Activated CD4-positive, alpha-beta T cell treated with anti-CD3 and anti-CD28 coated beads, Interleukin-2, amount 50 U/mL, for 16 hours (primary cell): Measurements from ENCODE around the gene BEST1.

Experiments used
- DNase-seq: peaks from one replicate; pipeline ENCODE4 v3.0.0-alpha.2; 2020

Gene BEST1

DNA sequence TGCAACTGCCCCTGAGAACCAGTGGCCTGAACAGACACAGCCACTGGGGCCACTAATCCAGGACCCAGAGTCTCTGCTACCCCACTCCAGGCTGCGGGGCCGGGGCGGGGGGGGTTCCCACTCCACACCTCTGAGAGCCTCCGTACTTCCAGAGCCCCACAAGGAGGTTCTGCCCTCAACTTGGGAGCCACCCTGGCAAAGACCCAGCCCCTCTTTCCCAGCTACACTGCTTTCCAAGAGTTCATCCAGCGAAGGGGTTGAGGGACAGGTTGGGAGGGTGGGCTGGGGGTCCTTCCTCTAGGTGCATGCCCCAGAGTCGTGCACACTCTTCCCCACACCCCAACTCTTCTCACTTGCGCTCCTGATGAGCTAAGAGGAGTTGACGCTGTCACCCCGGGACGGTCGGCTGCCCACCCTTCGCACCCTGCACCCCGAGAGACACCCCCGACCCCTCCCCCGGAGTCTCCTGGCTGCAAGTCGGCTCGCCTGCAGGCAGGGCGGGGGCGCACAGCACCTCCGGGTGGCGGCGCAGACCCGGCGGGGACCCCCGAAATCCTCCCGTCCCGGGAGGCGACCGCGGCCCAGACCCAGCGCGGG is 33.3 kb upstream of the BEST1 start:
- DNase-seq = no peak

GRCh38 chr11:61917334-61918109 is 32.6 kb upstream of the BEST1 start, which contains the start of gene RAB3IL1:
Gene RAB3IL1 (minus strand): TSS chr11:61917566. CDS start chr11:61917367, 199 bp downstream.
- no peak for DNase-seq

DNA sequence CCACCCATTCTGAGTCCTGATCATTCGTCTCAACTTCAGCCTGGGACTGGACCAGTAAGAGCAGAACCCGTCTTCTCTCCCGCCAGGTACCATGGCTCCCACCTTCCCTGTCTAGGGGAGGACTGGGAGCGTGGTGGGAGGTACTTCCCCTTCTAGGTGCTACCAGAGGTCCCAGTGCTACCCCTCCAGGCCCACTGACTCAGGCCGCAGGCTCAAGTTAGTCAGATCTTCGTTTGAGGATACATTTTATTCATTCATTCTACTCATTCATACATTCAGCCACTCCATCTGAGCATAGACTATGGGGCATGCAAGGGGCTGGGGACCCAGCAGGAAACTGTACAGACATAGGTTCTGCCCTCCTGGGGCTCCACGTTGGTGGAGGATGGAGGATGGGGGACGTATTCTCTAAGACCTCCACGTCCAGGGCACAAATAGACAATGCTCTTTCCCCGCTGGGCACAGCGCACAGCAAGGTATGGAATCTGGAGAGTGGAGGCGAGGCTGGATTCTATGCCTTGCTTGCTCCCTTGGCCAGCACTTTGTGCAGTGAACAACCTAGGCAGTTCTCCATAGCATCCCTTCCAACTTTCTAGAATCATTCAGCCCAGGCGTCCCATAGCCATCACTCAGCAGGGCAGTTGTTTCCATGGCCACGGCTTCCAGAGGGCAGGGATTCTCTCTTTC is 31.8 kb upstream of the BEST1 start:
- DNase-seq = no peak

DNA sequence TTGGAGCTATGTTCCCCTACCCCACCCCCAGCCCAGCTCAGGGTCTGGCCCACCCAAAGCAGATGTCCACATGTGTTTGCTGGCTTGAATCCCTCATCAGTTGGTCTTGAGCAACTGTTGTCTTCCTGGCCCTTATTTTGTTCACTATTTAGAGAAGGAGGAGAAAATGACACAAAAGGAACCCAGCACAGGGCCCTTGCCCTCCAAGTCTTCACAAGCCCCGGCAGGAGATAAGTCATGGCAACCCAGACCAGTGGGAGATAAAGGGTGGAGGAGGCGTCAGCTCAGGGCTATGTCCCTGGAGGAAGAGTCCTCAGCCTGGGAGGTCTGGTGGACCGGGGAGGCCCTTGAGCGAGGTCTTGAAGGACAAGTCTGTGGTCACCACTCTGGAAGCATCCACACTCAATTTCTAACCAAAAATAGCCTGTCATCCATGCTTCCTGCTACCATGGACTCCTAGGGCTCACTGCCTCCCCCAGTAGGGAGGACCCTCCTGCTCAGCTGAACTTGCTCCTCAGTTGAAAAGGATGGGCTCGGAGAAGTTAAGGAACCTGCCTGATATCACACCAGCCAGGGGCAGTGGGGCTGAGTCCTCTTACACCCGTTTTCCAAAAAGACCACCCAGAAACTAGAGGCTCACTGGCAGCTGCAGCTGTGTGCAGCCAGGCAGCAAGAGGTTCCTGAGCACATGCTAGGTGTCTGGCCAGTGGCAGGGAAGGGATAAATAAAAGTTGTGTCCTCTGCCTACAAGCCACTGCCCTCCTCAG is 31.0 kb upstream of the BEST1 start:
- DNase-seq = no peak

- no peak for DNase-seq
These were observed 30.2 kb upstream of the BEST1 start for GRCh38 chr11:61919705-61920631.

DNA sequence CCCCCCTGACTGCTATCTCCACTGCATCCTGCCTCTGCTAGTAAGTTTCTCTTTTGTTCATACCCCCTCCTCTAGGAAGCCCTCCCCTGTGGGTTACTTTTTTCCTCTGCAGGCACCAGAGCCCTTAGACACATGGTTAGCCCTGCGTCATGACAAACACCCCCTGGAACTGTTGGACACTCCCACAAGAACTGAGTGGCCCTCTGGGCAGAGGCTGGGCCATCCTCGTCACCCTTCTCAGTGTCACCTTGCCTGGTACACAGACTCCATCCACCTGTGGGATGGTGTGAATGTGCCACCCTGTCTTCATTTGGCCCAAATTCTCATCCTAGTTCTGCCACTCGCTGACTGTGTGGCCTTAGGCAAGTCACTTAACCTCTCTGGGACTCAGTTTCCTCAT is 28.7 kb upstream of the BEST1 start:
- no peak for DNase-seq

DNA sequence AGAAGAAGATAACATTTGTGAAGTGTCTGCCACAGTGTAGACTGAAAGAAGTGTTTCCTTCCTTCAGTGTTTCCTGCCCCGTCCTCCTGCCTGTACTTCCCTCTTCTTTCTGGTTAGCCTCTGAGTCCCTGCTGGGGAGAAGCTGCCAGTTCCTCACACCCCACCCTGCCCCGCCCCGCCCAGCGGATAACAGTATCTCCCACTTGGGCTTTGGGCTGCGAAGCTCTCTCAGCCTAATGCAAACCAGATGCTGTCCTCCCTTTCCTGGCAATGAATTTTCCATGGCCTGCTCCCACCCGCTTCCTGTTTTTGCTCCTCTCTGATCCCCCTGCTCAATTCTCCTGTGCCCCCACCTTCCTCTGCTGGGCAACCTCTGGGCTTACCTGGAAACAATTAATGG is 27.6 kb upstream of the BEST1 start:
- no peak for DNase-seq

GRCh38 chr11:61923166-61924063 is 26.7 kb upstream of the BEST1 start:
- DNase-seq = no peak

GRCh38 chr11:61924064-61924455 is 26.1 kb upstream of the BEST1 start:
- DNase-seq = no peak

DNA sequence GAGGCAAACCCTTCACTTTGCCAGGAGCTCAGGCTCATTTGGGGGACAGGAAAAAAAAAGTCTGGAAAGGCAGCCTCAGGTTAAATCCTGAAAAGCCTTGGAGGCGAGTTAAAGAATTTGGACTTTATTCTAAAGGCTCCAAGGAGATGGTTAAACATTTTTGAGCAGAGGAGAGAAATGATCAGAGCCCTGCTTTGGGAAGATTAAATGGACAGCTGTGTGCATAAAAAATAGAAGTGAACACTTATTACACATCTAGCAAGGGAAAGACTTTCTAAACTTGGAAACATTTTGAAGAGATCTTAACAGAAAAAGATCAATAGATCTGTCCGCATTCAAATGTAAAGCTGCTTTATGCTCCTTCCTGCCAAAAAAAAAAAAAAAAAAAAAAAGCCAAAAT is 24.4 kb upstream of the BEST1 start:
- no peak for DNase-seq

GRCh38 chr11:61926235-61926634 is 23.9 kb upstream of the BEST1 start:
- no peak for DNase-seq

DNA sequence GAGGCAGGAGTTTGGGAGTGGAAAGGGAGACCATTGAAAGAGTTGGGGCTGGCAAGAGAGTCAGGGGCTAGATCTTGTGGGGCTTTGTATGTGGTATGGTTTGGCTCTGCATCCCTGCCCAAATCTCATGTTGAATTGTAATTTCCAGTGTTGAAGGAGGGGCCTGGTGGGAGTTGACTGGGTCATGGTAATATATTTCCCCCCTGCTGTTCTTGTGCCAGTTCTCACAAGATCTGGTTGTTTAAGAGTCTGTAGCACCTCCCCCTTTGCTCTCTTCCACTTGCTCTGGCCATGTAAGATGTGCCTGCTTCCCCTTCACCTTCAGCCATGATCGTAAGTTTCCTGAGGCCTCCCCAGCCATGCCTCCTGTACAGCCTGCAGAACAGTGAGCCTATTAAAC is 22.6 kb upstream of the BEST1 start:
- no peak for DNase-seq

- DNase-seq = no peak
These were observed 21.5 kb upstream of the BEST1 start for GRCh38 chr11:61928606-61929005.

DNA sequence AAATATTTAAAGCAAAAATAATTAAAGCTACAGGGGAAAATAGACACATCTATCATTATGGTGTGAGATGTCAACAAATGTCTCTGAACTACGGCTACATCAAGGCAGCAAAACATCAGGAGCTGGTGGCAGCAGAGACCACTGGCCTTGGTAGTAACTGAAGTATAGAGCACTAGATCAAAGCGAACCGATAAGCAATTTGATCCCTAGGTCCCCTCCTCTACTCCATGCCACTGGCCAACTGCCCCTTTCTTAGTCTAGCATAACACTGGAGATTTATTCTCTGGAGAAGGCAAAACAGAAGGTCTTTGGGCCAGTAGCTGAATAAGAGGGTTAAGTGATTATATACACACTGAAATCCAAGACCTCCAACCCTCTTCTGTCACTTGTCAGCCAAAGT is 19.2 kb upstream of the BEST1 start:
- DNase-seq = no peak

GRCh38 chr11:61935861-61936260 is 14.3 kb upstream of the BEST1 start:
- DNase-seq = no peak

- no peak for DNase-seq
These were observed 9.7 kb upstream of the BEST1 start for GRCh38 chr11:61940466-61940865.

DNA sequence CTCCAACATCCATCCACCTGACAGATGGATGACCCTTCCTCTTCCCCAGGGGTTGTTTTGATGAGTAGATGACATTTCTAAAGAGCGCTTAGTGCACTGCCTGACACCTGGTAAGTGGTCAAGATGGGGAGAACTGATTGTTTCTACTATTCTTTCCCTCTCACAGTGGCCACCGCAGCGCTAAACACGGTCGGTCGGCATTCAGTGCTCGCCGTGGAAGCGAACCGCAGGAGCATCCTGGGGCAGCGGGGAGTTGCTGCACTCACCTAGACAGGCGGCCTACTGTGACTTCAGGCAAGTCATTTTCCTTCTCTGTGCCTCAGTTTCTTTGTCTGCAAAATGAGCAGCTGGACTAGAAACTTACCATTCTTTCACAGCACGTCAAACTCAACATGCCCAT is 5.0 kb upstream of the BEST1 start:
- DNase-seq = no peak

DNA sequence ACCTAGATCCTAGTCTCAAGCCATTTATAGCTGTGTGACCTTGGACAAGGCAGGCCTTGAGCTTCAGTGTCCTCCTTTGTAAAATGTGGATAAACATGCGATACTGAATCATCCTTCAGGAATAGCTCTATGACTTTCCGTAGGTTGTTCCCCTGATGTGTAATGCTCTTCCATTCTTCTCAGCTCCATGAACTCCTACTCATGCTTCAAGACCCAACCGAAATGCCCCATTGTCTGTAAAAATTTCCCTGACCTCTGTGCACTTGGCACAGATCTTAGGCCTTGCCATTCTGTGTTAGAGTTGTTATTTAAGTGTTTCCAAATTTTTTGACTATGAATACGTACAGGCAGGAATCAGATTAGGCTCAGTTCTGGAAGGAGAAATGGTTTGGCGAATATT is 3.3 kb upstream of the BEST1 start:
- no peak for DNase-seq

DNA sequence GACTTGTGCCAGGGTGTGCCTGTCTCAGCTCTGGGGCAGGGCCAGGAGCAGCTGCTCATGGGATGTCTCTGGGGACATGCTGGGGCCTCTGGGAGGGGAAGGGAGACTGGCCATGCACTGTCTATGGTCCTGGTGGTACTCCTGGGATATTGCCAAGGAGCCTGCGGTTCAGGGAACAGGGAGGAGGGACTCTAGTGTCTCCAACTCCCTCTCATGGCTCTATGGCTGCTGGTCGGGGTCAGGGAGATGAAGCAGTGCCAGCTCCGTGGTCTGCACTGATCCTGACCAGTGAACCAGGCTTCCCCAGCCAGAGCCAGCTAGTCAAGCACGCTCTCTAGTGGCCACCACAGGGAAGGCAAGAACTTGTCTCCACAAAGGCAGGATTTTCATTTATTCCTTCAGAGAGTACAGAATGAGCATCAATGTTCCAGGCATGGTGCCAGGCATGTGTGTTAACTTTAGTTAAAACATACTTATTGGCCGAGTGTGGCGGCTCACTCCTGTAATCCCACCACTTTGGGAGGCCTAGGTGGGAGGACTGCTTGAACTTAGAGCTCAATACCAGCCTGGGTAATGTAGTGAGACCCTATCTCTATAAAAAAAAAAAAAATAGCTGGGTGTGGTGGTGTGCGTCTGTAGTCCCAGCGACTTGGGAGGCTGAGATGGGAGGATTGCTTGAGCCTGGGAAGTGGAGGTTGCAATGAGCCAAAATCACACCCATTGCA is 2.5 kb upstream of the BEST1 start:
- DNase-seq = peak; percentile 73

DNA sequence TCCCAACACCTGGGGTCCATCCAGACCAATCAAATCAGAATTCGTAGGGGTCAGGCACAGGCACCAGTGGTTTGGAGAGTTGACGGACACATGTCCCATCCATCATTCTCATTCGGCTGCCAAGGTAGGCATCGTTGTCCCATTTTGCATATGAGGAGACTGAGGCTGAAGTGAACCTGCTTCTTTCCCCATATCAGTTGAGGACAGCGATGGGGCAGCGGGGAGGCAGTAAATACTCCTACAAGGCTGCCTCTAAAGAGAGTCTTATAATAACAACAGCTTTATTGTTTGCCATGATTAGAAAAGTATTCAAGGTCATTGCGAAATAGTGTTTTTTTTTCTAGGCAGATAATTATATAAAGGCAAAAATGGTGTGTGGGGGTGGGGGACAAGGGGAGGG is 1.6 kb upstream of the BEST1 start:
- DNase-seq = no peak
